H1 (cell line): ENCODE results near the gene COPZ2.

Experiments
- CBX8 ChIP-seq: fragments of 300-800, 300-1000 bp; sonication (generic); IDR thresholded peaks from 2 replicates; pipeline ENCODE4 v1.7.1; 2016; ENCODE audit warnings: low read depth, low read length, borderline replicate concordance
- CTCF ChIP-seq, 3 experiments: IDR thresholded peaks; 1 replicate in 2 of 3; 2 replicates in 1 of 3; pipeline versions ENCODE4 v1.5.1 to v1.6.1; 2011; ENCODE audit warnings: low read length in 3 of 3, mild to moderate bottlenecking in 3 of 3, inconsistent platforms in 2 of 3, low read depth in 1 of 3, moderate library complexity in 1 of 3; ENCODE audit not compliant: insufficient read depth in 1 of 3; ENCODE audit errors: control extremely low read depth in 1 of 3
- EGR1 ChIP-seq: IDR thresholded peaks from 2 replicates; pipeline ENCODE4 v1.6.1; 2011; ENCODE audit warnings: low read depth, low read length, borderline replicate concordance
- EZH2 ChIP-seq: fragments of 200-600 bp; sonication (generic); IDR thresholded peaks from 2 replicates; pipeline ENCODE4 v1.7.1; 2012; ENCODE audit warnings: low read depth, mild to moderate bottlenecking, moderate library complexity, low read length, inconsistent platforms; ENCODE audit not compliant: severe bottlenecking
- GTF2F1 ChIP-seq: IDR thresholded peaks from 2 replicates; pipeline ENCODE4 v1.6.1; 2012; ENCODE audit warnings: low read depth, low read length, improper control_type of control experiment, borderline replicate concordance
- HDAC2 ChIP-seq, 2 experiments: fragments of 300-600 bp in 1 of 2; sonication (generic) in 1 of 2; IDR thresholded peaks; 2 replicates each; pipeline ENCODE4 v1.6.1; 2011 to 2012; ENCODE audit warnings: low read depth in 2 of 2, low read length in 2 of 2, mild to moderate bottlenecking in 2 of 2, moderate library complexity in 2 of 2, borderline replicate concordance in 1 of 2, inconsistent platforms in 1 of 2
- POLR2A ChIP-seq, 2 experiments: IDR thresholded peaks; 1 replicate in 1 of 2; 2 replicates in 1 of 2; pipeline ENCODE4 v1.6.1; 2011; ENCODE audit warnings: low read depth in 2 of 2, low read length in 2 of 2, mild to moderate bottlenecking in 2 of 2; ENCODE audit errors: control extremely low read depth in 1 of 2
- POLR2AphosphoS5 ChIP-seq: IDR thresholded peaks from 2 replicates; pipeline ENCODE4 v1.6.1; 2011; ENCODE audit warnings: low read depth, low read length
- RBBP5 ChIP-seq: IDR thresholded peaks from 2 replicates; pipeline ENCODE4 v1.7.1; 2012; ENCODE audit warnings: low read depth, mild to moderate bottlenecking, inconsistent platforms, low read length, moderate library complexity, borderline replicate concordance
- SRF ChIP-seq: IDR thresholded peaks from 2 replicates; pipeline ENCODE4 v1.6.1; 2011; ENCODE audit warnings: mild to moderate bottlenecking, low read depth, low read length, moderate library complexity
- TAF1 ChIP-seq: IDR thresholded peaks from 2 replicates; pipeline ENCODE4 v1.6.1; 2011; ENCODE audit warnings: mild to moderate bottlenecking, low read depth, low read length
- YY1 ChIP-seq: IDR thresholded peaks from 2 replicates; pipeline ENCODE4 v1.6.1; 2011; ENCODE audit warnings: low read depth, mild to moderate bottlenecking, low read length
- TF ChIP-seq, protein P1 (sequence below): IDR thresholded peaks from 2 replicates; pipeline ENCODE4 v1.6.1; 2012; ENCODE audit warnings: inconsistent platforms

DNA sequence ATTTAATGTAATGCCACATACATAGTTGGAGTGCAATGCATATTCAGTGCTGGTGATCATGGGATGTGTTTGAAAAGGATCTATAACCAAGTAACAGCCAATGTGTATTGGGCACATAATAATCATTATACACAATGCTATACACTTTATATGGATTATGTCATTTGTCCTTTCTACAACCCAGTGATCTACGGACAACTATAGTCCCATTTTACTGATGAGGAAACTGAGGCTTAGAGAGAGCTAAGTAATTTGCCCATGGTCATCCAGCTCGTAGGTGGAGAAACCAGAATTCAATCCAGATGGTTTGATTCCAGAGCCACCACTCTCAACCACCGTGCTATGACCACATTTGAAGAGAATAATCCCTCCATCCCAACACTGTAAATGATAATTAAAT is 27.4 kb downstream of the COPZ2 start:
- TF ChIP-seq CTCF (IDR thresholded peaks at IDR 0.05; ENCODE audit: control extremely low read depth in 1 of 3, insufficient read depth in 1 of 3, low read depth in 1 of 3, low read length in 3 of 3), result no peak
- TF ChIP-seq POLR2A (IDR thresholded peaks at IDR 0.05; ENCODE audit: control extremely low read depth in 1 of 2, low read depth in 2 of 2, low read length in 2 of 2), result no peak
- no peak for TF ChIP-seq YY1
- TF ChIP-seq, protein P1, sequence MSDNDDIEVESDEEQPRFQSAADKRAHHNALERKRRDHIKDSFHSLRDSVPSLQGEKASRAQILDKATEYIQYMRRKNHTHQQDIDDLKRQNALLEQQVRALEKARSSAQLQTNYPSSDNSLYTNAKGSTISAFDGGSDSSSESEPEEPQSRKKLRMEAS, result no peak
- TF ChIP-seq SRF, result no peak
- TF ChIP-seq TAF1, result no peak
- no peak for TF ChIP-seq GTF2F1
- TF ChIP-seq EGR1, result no peak
- no peak for TF ChIP-seq RBBP5
- no peak for TF ChIP-seq EZH2
- TF ChIP-seq POLR2AphosphoS5, result no peak
- TF ChIP-seq HDAC2 (IDR thresholded peaks at IDR 0.05; ENCODE audit: borderline replicate concordance in 1 of 2, low read depth in 2 of 2, low read length in 2 of 2), result no peak
- no peak for TF ChIP-seq CBX8
